22Rv1 (cell line): ENCODE results near the gene ZNF750.
"Not testable (repeated sequence)": the region's sequence is repeated elsewhere in the genome, so short reads cannot be mapped to it uniquely, and the experiment has no call there.

Experiments
- H3K27ac ChIP-seq: fragments of 450-650 bp; 2 replicates; pipeline ENCODE4 v1.5.1; 2017
- CTCF ChIP-seq: fragments of 450-650 bp; IDR thresholded peaks from 2 replicates; pipeline ENCODE4 v1.5.1; 2017; ENCODE audit warnings: mild to moderate bottlenecking
- ZFX ChIP-seq: fragments of 450-650 bp; IDR thresholded peaks from 2 replicates; pipeline ENCODE4 v1.6.1; 2017; ENCODE audit warnings: antibody characterized with exemption, borderline replicate concordance

Gene ZNF750

GRCh38 chr17:82788206-82789001 lies 51.4 kb downstream of the ZNF750 start:
- no peak overlapping the region for H3K27ac ChIP-seq
- TF ChIP-seq ZFX: no peak
- TF ChIP-seq CTCF: no peak

DNA sequence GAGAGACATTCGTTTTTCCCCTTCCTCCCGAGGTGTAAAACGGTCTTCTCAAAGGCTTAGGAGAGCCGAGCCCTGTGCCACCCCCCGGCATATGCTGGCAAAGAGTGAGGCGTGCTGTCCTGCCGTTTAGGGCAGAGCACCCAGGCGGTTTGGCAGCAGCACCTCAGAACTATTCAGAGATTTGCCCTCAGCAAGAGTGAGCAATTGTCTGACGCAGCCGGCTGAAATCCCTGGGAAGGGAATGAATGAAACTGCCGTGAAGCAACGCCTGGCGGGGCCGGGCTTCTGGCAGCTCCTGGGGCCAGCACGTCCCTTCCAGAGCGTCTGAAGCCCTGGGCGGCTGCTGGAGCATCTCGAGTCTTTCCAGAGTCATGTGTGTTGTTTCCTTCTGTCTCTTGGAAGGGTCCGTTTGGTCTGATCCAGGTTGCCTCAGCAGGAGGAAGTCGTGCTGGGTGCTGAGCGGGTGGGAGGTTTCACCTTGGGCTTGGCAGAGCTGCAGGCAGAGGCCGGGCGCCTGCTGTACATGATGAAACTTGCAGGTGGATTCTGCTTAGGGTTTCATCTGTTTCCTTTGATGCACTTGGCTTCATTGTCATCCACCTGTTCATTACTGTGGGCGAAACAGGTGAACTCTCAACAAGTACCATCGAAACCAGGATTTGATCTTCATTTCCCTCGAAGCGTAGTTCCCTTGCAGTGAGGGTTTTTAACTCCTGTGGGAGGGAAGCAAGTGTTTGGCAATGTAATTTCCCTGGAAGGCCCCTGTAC lies 52.6 kb downstream of the ZNF750 start:
- TF ChIP-seq CTCF (no peak), ZFX (no peak)
- no peak overlapping the region for H3K27ac ChIP-seq

GRCh38 chr17:82786427-82786826 lies 53.4 kb downstream of the ZNF750 start:
- H3K27ac ChIP-seq: no peak overlapping the region

DNA sequence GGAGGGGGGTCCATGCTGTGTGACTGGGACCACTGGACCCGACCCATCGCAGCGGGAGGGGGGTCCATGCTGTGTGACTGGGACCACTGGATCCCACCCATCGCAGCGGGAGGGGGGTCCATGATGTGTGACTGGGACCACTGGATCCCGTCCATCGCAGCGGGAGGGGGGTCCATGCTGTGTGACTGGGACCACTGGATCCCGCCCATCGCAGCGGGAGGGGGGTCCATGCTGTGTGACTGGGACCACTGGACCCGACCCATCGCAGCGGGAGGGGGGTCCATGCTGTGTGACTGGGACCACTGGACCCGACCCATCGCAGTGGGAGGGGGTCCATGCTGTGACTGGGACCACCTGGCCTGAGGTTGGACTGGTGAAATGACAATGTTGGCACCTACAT lies 54.2 kb downstream of the ZNF750 start:
- H3K27ac ChIP-seq: not testable (repeated sequence)

More at GRCh38 chr17:82786427-82786826, 53.4 kb downstream of the ZNF750 start:
- TF ChIP-seq ZFX (no peak), CTCF (no peak)

DNA sequence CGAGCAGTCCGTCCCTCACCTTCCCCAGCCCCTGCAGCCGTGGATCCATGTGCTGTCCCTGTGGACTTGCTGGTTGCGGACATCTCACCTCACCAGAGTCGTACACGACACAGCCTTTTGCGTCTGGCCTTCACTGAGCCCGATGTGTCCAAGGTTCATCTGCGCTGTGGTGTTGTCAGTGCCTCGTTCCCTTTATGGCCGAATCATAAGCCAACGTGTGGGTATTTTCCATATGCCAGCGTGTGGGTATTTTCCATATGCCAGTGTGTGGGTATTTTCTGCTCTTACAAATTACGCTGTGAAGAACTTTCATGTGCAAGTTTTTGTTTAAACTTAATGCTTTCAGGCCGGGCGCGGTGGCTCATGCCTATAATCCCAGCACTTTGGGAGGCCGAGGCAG lies 56.3 kb downstream of the ZNF750 start:
- TF ChIP-seq ZFX: no peak
- no peak for TF ChIP-seq CTCF
- H3K27ac ChIP-seq: no peak overlapping the region

DNA sequence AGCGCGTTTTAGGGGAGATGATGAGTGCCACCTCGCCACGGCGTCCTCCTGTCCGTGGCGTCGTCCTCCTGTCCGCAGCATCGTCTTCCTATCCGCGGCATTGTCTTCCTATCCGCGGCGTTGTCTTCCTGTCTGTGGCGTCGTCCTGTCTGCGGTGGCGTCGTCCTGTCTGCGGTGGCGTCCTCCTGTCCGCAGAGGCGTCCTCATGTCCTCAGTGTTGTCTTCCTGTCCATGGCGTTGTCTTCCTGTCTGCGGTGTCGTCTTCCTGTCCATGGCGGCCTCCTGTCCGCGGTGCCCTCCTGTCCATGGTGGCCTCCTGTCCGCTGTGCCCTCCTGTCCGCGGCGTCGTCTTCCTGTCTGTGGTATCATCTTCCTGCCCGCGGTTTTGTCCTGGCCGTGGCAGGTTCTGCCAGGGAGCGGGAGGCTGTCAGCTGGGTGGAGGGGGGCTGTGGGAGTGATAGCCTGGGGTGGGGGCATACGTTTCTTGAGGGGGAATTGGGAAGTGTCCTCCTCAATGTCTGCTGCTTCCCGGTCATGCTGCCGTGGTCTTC lies 57.1 kb downstream of the ZNF750 start:
- no peak overlapping the region for H3K27ac ChIP-seq
- TF ChIP-seq CTCF (no peak), ZFX (no peak)

- H3K27ac ChIP-seq: no peak overlapping the region
- TF ChIP-seq CTCF (peak; percentile 97), ZFX (no peak)
Observed at GRCh38 chr17:82781894-82782274, 57.9 kb downstream of the ZNF750 start.
